ENCODE data around the gene GSS.

GRCh38 chr20:34886122-34886521, 69.5 kb downstream of the GSS start:
- TF ChIP-seq EZH2 (IDR thresholded peaks at IDR 0.05; ENCODE audit: low read length, unreplicated experiment) (no peak), CTCF (conservative IDR thresholded peaks at IDR 0.05; ENCODE audit: low read depth, low read length) (no peak)
